HepG2 (cell line): ENCODE measurements around the gene ADGRG6. TPM values are rescaled to one million over a fixed set of nuclear protein-coding genes. Genes with fewer than 3 reads are reported as not detected.
A peak's percentile ranks its signal among the peaks of the same experiment; 100 is the strongest.

Experiments used
- CENPT ChIP-seq: sonication (generic); formaldehyde crosslinking; IDR thresholded peaks from 2 replicates; pipeline ENCODE4 v1.8.0; 2022; ENCODE audit warnings: low read depth, mild to moderate bottlenecking, moderate library complexity, missing genetic modification reagents
- CREB1 ChIP-seq, 2 experiments: fragments of 450-650 bp in 1 of 2; IDR thresholded peaks; 2 replicates each; pipeline ENCODE4 v1.6.1; 2016 to 2017; ENCODE audit warnings: control low read depth in 1 of 2, mild to moderate bottlenecking in 1 of 2, missing compliant biosample characterization in 1 of 2, missing genetic modification characterization in 1 of 2
- HOMEZ ChIP-seq: IDR thresholded peaks from 2 replicates; pipeline ENCODE4 v1.6.1; 2016; ENCODE audit warnings: low read depth
- PAXIP1 ChIP-seq: sonication (generic); formaldehyde crosslinking; conservative IDR thresholded peaks from 2 replicates; pipeline ENCODE4 v1.4.0; 2020; ENCODE audit warnings: mild to moderate bottlenecking, missing genetic modification reagents, moderate library complexity
- SRSF9 ChIP-seq: fragments of 200-400 bp; formaldehyde crosslinking; IDR thresholded peaks from 2 replicates; pipeline ENCODE4 v1.6.1; 2018; ENCODE audit warnings: borderline replicate concordance, mild to moderate bottlenecking, low read depth, low read length; ENCODE audit not compliant: insufficient read depth, poor library complexity, severe bottlenecking
- TIGD3 ChIP-seq: sonication (generic); formaldehyde crosslinking; IDR thresholded peaks from 2 replicates; pipeline ENCODE4 v1.5.1; 2020; ENCODE audit warnings: mild to moderate bottlenecking, missing genetic modification reagents, borderline replicate concordance
- TRIM24 ChIP-seq: sonication (generic); formaldehyde crosslinking; IDR thresholded peaks from 2 replicates; pipeline ENCODE4 v1.8.0; 2022; ENCODE audit warnings: mild to moderate bottlenecking, missing genetic modification reagents
- ZBTB38 ChIP-seq: sonication (generic); formaldehyde crosslinking; IDR thresholded peaks from 2 replicates; pipeline ENCODE4 v1.5.1; 2020; ENCODE audit warnings: mild to moderate bottlenecking, missing genetic modification reagents
- polyA plus RNA-seq, 8 experiments: library from polyadenylated mRNA; depleted of rRNA in 3 of 8; stranded (reverse) in 7 of 8; unstranded in 1 of 8; fragments of >200 nt; fragmentation: Illumina TruSeq in 4 of 8; extraction: Trizol in 4 of 8; gene quantifications; 2 replicates each; pipeline versions ENCODE4 v1.2.1 to v1.2.3, GENCODE V29; 2011 to 2016; ENCODE audit warnings: low read depth in 4 of 8, missing spikeins in 1 of 8, mixed read lengths in 1 of 8; ENCODE audit not compliant: insufficient read depth in 1 of 8
- total RNA-seq, 5 experiments: library from RNA; depleted of rRNA; stranded (reverse); fragments of >200 nt; fragmentation: Illumina TruSeq; extraction: Trizol; gene quantifications; 2 replicates each; pipeline ENCODE4 v1.2.3, GENCODE V29; 2016; ENCODE audit warnings: low read depth in 1 of 5
- TF ChIP-seq, protein P1 (sequence below), 2 experiments: IDR thresholded peaks; 2 replicates each; pipeline ENCODE4 v1.6.1; 2011 to 2012; ENCODE audit warnings: low read length in 2 of 2, borderline replicate concordance in 1 of 2, low read depth in 1 of 2, mild to moderate bottlenecking in 1 of 2, moderate library complexity in 1 of 2
- TF ChIP-seq, protein P2 (sequence below): IDR thresholded peaks from 2 replicates; pipeline ENCODE4 v1.6.1; 2016; ENCODE audit warnings: missing compliant biosample characterization, missing genetic modification reagents, borderline replicate concordance
- TF ChIP-seq, protein P3 (sequence below): sonication (generic); formaldehyde crosslinking; IDR thresholded peaks from 2 replicates; pipeline ENCODE4 v1.5.1; 2020; ENCODE audit warnings: missing genetic modification reagents, mild to moderate bottlenecking, borderline replicate concordance

The ADGRG6 gene
- total and polyA plus RNA-seq, 2 of the 13 experiments (the other 11 are each of a cell fraction or from before 2014, with no cell fraction given): 129 to 249 TPM

- TF ChIP-seq, protein P1, sequence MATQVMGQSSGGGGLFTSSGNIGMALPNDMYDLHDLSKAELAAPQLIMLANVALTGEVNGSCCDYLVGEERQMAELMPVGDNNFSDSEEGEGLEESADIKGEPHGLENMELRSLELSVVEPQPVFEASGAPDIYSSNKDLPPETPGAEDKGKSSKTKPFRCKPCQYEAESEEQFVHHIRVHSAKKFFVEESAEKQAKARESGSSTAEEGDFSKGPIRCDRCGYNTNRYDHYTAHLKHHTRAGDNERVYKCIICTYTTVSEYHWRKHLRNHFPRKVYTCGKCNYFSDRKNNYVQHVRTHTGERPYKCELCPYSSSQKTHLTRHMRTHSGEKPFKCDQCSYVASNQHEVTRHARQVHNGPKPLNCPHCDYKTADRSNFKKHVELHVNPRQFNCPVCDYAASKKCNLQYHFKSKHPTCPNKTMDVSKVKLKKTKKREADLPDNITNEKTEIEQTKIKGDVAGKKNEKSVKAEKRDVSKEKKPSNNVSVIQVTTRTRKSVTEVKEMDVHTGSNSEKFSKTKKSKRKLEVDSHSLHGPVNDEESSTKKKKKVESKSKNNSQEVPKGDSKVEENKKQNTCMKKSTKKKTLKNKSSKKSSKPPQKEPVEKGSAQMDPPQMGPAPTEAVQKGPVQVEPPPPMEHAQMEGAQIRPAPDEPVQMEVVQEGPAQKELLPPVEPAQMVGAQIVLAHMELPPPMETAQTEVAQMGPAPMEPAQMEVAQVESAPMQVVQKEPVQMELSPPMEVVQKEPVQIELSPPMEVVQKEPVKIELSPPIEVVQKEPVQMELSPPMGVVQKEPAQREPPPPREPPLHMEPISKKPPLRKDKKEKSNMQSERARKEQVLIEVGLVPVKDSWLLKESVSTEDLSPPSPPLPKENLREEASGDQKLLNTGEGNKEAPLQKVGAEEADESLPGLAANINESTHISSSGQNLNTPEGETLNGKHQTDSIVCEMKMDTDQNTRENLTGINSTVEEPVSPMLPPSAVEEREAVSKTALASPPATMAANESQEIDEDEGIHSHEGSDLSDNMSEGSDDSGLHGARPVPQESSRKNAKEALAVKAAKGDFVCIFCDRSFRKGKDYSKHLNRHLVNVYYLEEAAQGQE (IDR thresholded peaks at IDR 0.05; ENCODE audit: borderline replicate concordance in 1 of 2, low read depth in 1 of 2, low read length in 2 of 2): no peak
- TF ChIP-seq, protein P2, sequence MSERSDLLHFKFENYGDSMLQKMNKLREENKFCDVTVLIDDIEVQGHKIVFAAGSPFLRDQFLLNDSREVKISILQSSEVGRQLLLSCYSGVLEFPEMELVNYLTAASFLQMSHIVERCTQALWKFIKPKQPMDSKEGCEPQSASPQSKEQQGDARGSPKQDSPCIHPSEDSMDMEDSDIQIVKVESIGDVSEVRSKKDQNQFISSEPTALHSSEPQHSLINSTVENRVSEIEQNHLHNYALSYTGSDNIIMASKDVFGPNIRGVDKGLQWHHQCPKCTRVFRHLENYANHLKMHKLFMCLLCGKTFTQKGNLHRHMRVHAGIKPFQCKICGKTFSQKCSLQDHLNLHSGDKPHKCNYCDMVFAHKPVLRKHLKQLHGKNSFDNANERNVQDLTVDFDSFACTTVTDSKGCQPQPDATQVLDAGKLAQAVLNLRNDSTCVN (CRISPR knock-in tag): peak; percentile 32; the same call in 1 of the 2 replicates
- no peak for TF ChIP-seq SRSF9
- TF ChIP-seq PAXIP1 (CRISPR knock-in tag): peak; percentile 16; the same call in 1 of the 2 replicates
- TF ChIP-seq TRIM24: no peak
- TF ChIP-seq, protein P3, sequence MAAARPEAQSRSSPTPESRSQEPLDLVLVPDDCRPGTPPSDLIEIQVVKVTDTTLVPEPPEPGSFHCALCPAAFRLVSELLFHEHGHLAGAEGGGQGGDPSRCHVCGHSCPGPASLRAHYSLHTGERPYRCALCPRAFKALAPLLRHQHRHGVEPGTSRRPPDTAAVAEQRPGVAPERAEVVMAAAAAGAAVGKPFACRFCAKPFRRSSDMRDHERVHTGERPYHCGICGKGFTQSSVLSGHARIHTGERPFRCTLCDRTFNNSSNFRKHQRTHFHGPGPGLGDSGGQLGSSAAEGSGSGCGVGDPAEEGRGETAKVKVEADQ (CRISPR knock-in tag): no peak
- no peak for TF ChIP-seq CENPT (CRISPR knock-in tag)
- no peak for TF ChIP-seq TIGD3 (CRISPR knock-in tag)
- TF ChIP-seq HOMEZ (CRISPR knock-in tag): peak; percentile 67; the same call in 1 of the 2 replicates
- TF ChIP-seq ZBTB38: peak; percentile 75; the same call in 1 of the 2 replicates
- TF ChIP-seq CREB1 (IDR thresholded peaks at IDR 0.05): no peak
- TF ChIP-seq CREB1 (CRISPR knock-in tag; IDR thresholded peaks at IDR 0.05): no peak
Measured at GRCh38 chr6:142376800-142377496, 75.1 kb downstream of the ADGRG6 start (continued).
